DMS79 (cell line): ENCODE measurements around the gene LSMEM2.
"Not testable (repeated sequence)": the region's sequence is repeated elsewhere in the genome, so short reads cannot be mapped to it uniquely, and the experiment has no call there.

ENCODE experiments used
- DNase-seq: peaks from one replicate; lab custom pipeline; 2025; lab: John Stamatoyannopoulos, UW

LSMEM2 gene

DNA sequence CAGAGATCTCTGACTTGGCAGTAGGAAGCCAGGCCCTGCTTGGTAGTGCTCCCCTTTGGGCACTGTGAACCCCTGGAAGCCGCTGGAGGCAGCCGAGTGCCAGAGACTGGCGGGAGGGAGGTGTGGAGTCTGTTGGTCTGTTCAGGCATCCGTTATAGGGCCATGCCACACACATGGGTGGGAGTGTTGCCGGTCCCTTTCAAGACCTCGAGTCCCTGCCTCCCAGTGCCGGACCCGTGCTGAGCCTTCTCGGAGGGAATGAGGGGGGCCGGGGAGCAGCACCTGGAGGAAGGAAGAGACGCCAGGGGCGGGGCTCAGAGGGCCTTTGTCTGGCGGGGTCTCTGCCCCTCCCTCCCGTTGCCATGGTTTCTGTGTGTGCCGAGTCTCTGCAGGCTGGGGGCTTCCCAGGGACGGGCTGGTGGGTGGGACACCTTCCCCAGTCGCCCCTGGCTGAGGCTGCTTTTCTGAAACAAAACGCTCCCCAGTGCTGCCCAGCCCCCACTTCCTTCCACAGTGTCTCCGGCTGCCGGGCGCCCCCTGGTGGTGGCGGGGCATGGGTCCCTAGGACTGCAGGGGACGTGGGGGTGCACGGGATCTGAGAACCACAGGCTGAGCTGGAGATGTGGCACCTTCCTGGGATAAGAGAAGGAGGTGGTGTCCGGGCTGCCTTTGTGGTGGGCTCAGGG, 32.9 kb upstream of the LSMEM2 start:
- DNase-seq: peak; percentile 56

DNA sequence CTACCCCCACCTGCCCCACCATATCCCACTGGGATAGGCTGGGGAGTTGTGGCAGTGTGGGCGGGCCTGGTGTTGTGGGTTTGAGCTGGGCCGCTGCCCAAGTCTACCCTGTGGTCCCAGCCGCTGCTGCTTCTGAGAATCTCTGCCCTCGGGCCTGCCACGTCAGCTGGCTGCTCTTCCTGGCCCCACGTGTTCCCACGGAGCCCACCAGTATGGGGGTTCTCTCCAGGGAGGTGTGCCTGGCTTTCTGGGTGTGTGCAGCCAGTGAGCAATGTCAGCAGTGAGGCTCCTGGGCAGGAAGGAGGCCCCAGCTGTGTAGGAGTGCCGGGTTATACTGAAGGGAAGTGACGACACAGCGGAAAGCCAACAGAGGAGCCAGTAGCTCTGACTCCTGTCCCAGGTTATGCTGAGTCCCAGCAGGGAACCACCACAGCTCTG, 32.4 kb upstream of the LSMEM2 start:
- no peak for DNase-seq

DNA sequence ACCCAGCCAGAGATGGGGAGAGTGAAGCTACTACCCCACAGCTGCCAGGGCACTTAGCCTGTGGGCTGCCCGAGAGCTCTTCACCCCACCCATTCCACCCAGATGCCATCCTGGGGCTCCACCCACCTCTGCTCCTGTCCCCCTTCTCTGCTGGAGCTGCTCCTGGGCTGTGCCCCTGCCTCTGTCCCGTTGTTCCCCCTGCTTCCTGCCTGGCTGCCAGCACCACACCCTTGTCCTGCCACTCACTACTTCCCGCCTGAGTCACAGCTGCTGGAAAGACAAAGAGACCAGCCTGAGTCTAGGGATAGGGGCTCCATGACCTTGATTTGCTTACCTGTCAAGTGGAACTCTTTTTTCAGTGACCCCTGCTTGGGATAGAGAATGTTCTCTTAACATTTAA, 30.5 kb upstream of the LSMEM2 start:
- no peak for DNase-seq

DNA sequence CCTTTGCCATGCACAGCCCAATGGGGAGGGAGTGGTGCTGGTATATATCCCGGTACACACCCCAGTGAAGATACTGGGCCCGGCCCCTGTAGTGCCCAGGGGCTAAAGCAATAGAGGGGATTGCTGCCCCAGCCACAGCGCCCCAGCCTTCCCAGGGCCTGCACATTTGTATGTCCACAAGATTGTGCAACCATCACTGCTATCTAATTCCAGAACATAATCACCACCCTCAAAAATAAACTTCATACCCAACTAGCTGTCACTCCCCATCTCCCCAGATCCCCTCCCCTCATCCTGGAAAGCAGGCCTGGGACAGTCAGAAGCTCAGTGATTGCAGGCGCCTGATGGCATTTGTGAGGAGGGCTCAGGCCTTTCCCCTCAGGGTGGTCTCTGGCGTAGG, 29.4 kb upstream of the LSMEM2 start:
- no peak for DNase-seq

DNA sequence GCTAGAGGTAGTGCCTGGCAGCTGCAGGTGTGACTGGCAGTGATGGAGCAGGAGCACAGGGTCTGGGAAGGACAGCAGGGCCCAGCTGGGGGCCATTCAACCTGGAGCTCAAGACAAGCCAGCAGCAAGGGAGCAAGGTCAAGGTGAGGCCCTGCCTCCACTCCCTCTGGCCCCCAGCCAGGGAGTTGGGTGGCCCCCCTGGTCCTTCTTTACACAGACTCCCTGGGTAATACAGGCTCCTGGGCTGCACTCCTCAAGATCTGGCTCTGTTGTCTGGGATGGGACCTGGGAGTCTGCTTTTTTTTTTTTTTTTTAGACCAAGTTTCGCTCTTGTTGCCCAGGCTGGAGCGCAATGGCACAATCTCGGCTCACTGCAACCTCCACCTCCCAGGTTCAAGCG, 28.4 kb upstream of the LSMEM2 start:
- no peak for DNase-seq

GRCh38 chr3:50251220-50251619, 27.7 kb upstream of the LSMEM2 start:
- DNase-seq: no peak

DNA sequence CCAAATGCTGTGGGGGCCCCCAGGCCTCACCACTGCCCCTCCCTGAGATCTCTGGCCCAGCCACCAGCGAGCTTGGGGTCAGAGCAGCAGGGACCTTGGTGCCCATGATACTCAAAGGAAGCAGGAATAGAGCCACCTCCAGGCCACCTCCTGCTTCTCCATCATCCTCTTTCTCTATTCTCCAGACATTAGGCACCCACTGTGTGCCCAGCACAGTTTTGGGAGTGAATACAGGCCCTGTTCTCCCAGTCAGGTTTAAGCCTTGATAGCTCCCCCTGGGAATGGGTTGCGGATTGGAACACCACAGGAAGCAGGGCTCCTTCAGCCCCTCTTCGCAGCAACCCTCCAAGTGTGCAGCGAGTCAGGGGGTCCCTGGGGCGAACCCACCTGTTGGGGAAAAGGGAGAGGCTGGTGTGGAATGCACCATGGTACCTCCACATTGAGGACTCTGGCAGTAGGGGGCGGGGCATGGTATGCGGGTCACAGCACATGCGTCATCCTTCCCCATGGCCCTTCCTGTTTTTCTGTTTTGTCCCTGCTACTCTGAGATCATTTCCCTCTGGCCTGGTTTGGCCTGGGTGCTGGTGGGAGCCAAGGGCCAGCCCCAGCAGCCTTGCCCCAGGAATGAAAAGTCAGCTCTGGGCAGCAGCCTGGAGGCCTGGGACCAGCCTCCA, 24.2 kb upstream of the LSMEM2 start:
- DNase-seq: no peak

DNA sequence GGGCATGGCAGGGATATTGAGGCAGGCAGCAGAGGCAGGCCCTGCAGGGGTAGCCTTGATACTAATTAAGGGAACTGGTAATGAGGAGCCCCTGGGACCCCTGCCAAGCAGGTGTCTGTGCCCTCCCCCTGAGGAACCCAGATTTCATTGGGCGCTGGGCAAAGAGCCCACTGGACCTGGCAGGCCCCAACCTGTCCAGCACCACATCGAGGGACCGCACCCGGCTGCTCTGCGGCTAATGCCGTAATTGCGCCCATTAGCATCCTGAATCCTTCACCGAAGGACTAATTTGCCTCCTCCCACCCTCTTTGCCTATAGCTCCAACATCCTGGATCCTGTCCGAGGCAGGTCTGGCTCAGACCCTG, 23.7 kb upstream of the LSMEM2 start:
- peak; percentile 33 for DNase-seq

DNA sequence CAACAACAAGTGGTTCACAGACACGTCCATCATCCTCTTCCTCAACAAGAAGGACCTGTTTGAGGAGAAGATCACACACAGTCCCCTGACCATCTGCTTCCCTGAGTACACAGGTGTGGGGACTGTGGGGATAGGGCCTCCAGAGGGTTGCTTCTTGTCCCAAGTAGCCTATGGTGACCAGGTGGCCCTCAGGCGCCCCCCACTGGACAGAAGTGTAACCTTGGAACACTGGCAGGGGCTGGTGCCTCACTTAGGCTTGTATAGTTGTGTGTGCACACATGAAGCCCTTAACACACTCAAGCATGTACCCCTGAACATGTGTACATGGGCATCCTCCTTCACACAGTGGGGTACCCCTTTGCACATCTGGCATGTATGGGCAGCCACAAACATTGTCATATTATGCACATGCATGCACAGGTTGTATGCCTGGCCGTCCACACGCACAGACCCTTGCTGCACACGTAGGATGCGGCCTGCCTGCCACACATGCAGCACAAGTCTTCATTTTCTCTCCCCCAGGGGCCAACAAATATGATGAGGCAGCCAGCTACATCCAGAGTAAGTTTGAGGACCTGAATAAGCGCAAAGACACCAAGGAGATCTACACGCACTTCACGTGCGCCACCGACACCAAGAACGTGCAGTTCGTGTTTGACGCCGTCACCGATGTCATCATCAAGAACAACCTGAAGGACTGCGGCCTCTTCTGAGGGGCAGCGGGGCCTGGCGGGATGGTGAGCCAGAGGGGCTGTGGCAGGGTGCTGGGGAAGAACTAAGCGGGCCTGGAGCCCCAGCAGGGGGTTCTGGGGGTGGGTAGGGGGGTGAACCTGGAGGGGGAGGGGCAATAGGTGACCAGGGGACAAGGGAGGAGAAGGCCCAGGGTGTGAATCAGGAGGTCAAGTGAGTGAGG, 21.7 kb upstream of the LSMEM2 start:
- DNase-seq: no peak

GRCh38 chr3:50258029-50258680, 20.7 kb upstream of the LSMEM2 start:
- no peak for DNase-seq

DNA sequence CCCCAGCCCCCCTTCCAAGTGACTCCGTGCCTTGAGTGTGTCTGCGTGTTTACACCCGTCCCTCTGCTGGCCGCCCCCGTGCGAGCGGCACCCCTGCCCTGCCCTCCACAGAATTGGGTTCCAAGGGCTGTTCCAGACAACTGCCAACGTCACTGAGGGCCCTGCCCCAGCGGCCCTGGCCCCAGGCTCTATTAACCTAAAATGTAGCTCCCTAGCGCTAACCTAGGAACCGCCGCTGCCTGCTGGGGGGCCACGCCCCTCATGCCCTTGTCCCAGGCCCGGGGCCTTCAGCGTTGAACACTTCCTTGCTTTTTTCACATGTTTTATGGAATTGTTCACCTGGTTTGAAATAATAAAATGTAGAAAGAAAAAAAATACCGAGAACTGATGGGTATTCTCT, 19.9 kb upstream of the LSMEM2 start:
- DNase-seq: no peak

GRCh38 chr3:50259432-50260026, 19.4 kb upstream of the LSMEM2 start:
- no peak for DNase-seq

DNA sequence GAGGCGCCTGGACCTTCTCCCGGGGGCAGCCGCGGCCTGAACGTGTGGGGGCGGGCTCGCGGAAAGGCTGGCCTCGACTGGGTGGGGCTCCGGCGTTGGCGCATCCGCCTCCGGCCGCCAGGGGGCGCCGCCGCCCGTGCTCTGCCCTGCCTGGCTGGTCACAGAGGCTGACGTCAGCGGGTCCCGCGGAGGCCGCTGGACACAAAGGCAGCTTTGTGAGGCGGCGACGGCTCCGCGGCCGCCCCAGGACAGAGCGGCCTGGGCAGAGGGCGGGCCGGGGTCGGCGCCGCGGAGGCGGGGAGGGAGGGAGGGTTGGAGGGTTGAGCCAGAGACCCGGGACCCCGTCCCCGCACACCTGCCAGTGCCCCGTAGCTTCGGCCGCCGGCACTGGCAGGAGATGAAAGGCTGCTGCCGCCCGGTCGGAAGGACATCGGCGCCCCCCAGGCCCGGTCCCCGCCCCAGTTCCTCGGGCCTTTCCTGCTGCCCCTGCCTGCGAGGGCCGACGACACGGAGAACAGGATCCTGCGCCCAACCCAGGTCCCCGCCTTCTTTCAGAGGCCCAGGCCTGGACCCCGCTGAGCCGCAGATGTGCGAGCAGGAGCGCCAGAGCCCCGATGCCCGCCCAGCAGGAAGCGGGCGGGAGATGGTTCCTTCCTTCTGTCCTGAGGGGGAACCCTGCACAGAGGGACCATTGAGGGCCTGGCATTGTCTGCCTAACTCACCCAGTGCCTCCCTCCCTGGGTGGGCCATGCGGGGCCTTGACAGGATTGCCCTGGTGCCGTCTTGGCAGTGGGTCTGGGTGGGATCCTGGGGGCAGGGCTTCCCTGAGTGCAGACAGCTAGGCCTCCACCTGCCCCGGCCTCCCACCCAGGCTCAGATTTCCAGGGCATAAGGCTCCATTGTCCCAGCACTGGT, 18.6 kb upstream of the LSMEM2 start:
- peak; percentile 43 for DNase-seq

DNA sequence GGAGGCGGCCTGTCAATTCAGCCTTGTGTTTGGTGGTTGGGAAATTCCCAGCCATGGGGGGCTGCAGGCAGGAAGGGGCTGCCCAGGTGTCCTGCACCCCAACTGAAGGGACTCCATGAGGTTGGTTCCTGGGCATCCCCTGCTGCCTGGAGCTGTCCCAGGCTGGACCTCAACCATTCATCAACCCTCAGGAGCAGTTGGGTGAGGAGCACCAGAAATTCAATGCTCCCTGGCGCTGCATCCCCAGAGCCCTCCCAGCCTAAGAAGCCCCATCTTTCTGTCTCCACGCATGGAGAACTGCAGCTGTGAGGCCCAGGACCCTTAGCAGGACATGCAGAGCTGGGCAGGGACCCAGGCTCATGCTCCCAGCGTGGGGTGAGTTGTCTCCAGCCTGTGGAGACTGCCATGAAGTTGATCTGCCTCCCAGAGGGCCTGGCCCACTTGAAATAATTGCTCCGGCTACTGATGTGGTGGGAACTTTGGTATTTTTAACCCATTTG, 17.9 kb upstream of the LSMEM2 start:
- no peak for DNase-seq

- DNase-seq: no peak
These were observed 17.4 kb upstream of the LSMEM2 start for GRCh38 chr3:50261505-50261904.

DNA sequence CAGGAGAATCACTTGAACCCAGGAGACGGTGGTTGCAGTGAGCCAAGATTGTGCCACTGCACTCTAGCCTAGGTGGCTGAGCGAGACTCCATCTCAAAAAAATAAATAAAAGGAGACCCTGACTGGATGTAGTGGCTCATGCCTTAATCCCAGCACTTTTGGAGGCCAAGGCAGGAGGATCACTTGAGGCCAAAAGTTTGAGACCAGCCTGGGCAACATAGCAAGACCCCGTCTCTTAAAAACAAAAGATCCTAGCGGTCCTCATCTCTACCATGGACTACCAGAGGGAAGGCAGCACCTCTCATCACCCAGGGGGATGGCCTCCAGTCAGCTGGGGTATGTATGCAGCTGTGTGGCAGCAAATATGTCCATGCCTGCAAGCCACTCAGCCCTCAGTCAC, 16.7 kb upstream of the LSMEM2 start:
- not testable (repeated sequence) for DNase-seq

- no peak for DNase-seq
These were observed 16.1 kb upstream of the LSMEM2 start for GRCh38 chr3:50262778-50263177.

DNA sequence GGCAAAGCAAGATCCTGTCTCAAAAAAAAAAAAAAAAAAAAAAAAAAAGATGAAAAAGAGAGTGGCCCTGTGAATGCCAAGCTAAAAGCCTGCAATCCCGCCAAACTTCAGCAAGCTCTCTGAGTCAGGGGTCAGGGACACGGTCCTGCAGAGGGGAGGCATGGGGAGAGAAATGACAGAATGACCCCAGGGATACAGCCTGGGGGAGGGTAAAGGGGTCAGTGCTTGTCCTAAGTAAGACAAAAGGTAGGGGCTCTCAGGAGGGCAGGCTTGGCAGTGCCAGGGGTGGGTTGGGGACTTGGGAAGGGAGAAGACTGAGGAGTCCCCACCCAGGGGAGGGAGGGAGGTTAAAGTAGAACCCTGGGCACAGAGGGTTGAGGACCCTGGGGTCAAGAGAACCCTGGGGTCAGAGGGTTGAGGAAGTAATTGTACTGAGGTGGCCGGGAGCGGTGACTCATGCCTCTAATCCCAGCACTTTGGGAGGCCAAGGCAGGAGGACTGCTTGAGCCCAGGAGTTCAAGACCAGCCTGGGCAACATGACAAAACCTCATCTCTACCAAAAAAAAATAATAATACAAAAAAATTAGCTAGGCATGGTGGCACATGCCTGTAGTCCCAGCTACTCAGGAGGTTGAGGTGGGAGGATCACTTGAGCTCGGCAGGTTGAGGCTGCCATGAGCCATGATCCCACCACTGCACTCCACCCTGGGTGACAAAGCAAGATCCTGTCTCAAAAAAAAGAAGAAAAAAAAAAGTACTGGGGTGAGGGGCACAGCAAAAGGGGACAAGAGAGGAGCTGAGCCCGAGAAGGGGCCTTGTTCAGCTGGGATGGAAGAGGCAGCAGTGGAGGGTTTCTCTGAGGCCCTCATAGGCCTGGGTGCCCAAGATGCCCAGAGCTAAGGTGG, 15.2 kb upstream of the LSMEM2 start:
- no peak for DNase-seq

- no peak for DNase-seq
These were observed 14.4 kb upstream of the LSMEM2 start for GRCh38 chr3:50264383-50264963.
